GM21528 (cell line): Measurements from ENCODE around the gene CKAP5.
"Not testable (repeated sequence)": the region's sequence is repeated elsewhere in the genome, so short reads cannot be mapped to it uniquely, and the experiment has no call there.

Source experiments
- ATAC-seq: cut with Tn5 transposase; IDR thresholded peaks from one replicate; pipeline ENCODE4 v1.9.1; 2021; ENCODE audit warnings: mild to moderate bottlenecking, moderate library complexity; ENCODE audit not compliant: unreplicated experiment, low FRiP score

The CKAP5 gene

GRCh38 chr11:46855863-46856262, 9.8 kb upstream of the CKAP5 start:
- ATAC-seq = no peak

- ATAC-seq = no peak
These were observed 9.1 kb upstream of the CKAP5 start for GRCh38 chr11:46855167-46855566.

GRCh38 chr11:46850829-46851380, 4.8 kb upstream of the CKAP5 start:
- no peak for ATAC-seq

GRCh38 chr11:46849631-46850030, 3.6 kb upstream of the CKAP5 start:
- no peak for ATAC-seq

GRCh38 chr11:46846510-46846830, 390 bp upstream of the CKAP5 start:
- peak; percentile 10 for ATAC-seq

GRCh38 chr11:46845440-46845739, 690 bp downstream of the CKAP5 start:
- ATAC-seq = no peak

- ATAC-seq = no peak
These were observed 6.0 kb downstream of the CKAP5 start for GRCh38 chr11:46840116-46840515.

GRCh38 chr11:46838501-46838900, 7.6 kb downstream of the CKAP5 start:
- no peak for ATAC-seq

- no peak for ATAC-seq
These were observed 8.2 kb downstream of the CKAP5 start for GRCh38 chr11:46837860-46838259.

GRCh38 chr11:46836870-46837269, 9.2 kb downstream of the CKAP5 start:
- ATAC-seq = no peak

- no peak for ATAC-seq
These were observed 9.6 kb downstream of the CKAP5 start for GRCh38 chr11:46836431-46836830.

GRCh38 chr11:46835897-46836296, 10.2 kb downstream of the CKAP5 start:
- no peak for ATAC-seq

GRCh38 chr11:46834821-46835220, 11.3 kb downstream of the CKAP5 start:
- ATAC-seq = no peak

- no peak for ATAC-seq
These were observed 13.4 kb downstream of the CKAP5 start for GRCh38 chr11:46832511-46833214.

GRCh38 chr11:46827995-46828394, 18.1 kb downstream of the CKAP5 start:
- ATAC-seq = no peak

- ATAC-seq = peak; percentile 91
These were observed 19.6 kb downstream of the CKAP5 start for GRCh38 chr11:46826310-46827044.

GRCh38 chr11:46808799-46809431, 37.2 kb downstream of the CKAP5 start:
- ATAC-seq = no peak

GRCh38 chr11:46801694-46802470, 44.2 kb downstream of the CKAP5 start:
- no peak for ATAC-seq

GRCh38 chr11:46800177-46800576, 45.9 kb downstream of the CKAP5 start:
- no peak for ATAC-seq

- not testable (repeated sequence) for ATAC-seq
These were observed 46.4 kb downstream of the CKAP5 start for GRCh38 chr11:46799725-46800124.

GRCh38 chr11:46778416-46778815, 67.7 kb downstream of the CKAP5 start:
- ATAC-seq = no peak
